Memory B cell (primary cell): ENCODE data around the gene RHAG.
"Not testable (repeated sequence)": the region's sequence is repeated elsewhere in the genome, so short reads cannot be mapped to it uniquely, and the experiment has no call there.

ENCODE experiments used
- ATAC-seq: fragments of 150-1000 bp; cut with Tn5 transposase; 2 replicates; pipeline ENCODE4 v1.10.0; 2021; ENCODE audit warnings: low read depth, mild to moderate bottlenecking, moderate library complexity
- DNase-seq, 2 donors: peaks; one replicate each; pipeline ENCODE4 v3.0.0; 2022; ENCODE audit warnings: low spot score in 2 of 2
- H3K27ac Mint-ChIP-seq: one replicate; pipeline ENCODE4 v1.8.0; 2022; ENCODE audit warnings: mild to moderate bottlenecking, moderate library complexity, mixed read lengths
- H3K27me3 Mint-ChIP-seq: one replicate; pipeline ENCODE4 v1.8.0; 2022; ENCODE audit warnings: mixed read lengths
- H3K36me3 Mint-ChIP-seq: one replicate; pipeline ENCODE4 v1.8.0; 2022; ENCODE audit warnings: mild to moderate bottlenecking, mixed read lengths
- H3K4me1 Mint-ChIP-seq: one replicate; pipeline ENCODE4 v1.8.0; 2022; ENCODE audit warnings: mixed read lengths
- H3K4me3 Mint-ChIP-seq: one replicate; pipeline ENCODE4 v1.8.0; 2022; ENCODE audit warnings: mild to moderate bottlenecking, moderate library complexity, mixed read lengths
- H3K9me3 Mint-ChIP-seq: one replicate; pipeline ENCODE4 v1.8.0; 2022; ENCODE audit warnings: mixed read lengths

Gene RHAG

GRCh38 chr6:49636713-49637349 is at the start of gene RHAG:
RHAG (minus strand) TSS chr6:49636839; CDS start chr6:49636812, 27 bp downstream.
- Mint-ChIP-seq H3K36me3 (no peaks in the 10 kb centered on the region), H3K4me3 (no peak within 1 kb of the TSS), H3K4me1 (no peaks in the 10 kb centered on the region), H3K27ac (no peak within 1 kb of the TSS), H3K9me3 (no peaks in the 10 kb centered on the region), H3K27me3 (no peaks in the 10 kb centered on the region)
- ATAC-seq (no peak), DNase-seq (no peak)

GRCh38 chr6:49676671-49677281 is 40.1 kb upstream of the RHAG start:
- Mint-ChIP-seq H3K27me3 (no peaks in the 10 kb centered on the region), H3K4me3 (no peak overlapping the region)
- no peak for ATAC-seq

GRCh38 chr6:49675816-49676215 is 39.2 kb upstream of the RHAG start:
- Mint-ChIP-seq H3K4me3 (no peak overlapping the region), H3K36me3 (no peaks in the 10 kb centered on the region), H3K27ac (no peak overlapping the region), H3K27me3 (no peaks in the 10 kb centered on the region), H3K4me1 (no peaks in the 10 kb centered on the region), H3K9me3 (peaks cover 6% of the 10 kb centered on the region)
- DNase-seq (no peak), ATAC-seq (no peak)

More at GRCh38 chr6:49676671-49677281, 40.1 kb upstream of the RHAG start:
- Mint-ChIP-seq H3K4me1 (no peaks in the 10 kb centered on the region), H3K36me3 (no peaks in the 10 kb centered on the region), H3K27ac (no peak overlapping the region), H3K9me3 (peaks cover 6% of the 10 kb centered on the region)
- no peak for DNase-seq

- no peak for ATAC-seq
- no peak for DNase-seq
- Mint-ChIP-seq H3K4me3 (no peak overlapping the region), H3K4me1 (no peaks in the 10 kb centered on the region), H3K9me3 (no peaks in the 10 kb centered on the region), H3K27ac (no peak overlapping the region), H3K27me3 (no peaks in the 10 kb centered on the region), H3K36me3 (no peaks in the 10 kb centered on the region)
Observed at GRCh38 chr6:49668083-49668511, 31.5 kb upstream of the RHAG start.

- Mint-ChIP-seq H3K36me3 (no peaks in the 10 kb centered on the region), H3K4me3 (no peak overlapping the region), H3K27ac (no peak overlapping the region), H3K9me3 (no peaks in the 10 kb centered on the region), H3K4me1 (no peaks in the 10 kb centered on the region), H3K27me3 (no peaks in the 10 kb centered on the region)
- ATAC-seq (no peak), DNase-seq (no peak)
Observed at GRCh38 chr6:49666930-49667757, 30.5 kb upstream of the RHAG start.

- Mint-ChIP-seq H3K9me3 (peaks cover 1% of the 10 kb centered on the region), H3K4me1 (no peaks in the 10 kb centered on the region), H3K36me3 (no peaks in the 10 kb centered on the region), H3K4me3 (no peak overlapping the region), H3K27me3 (no peaks in the 10 kb centered on the region), H3K27ac (no peak overlapping the region)
- ATAC-seq (no peak), DNase-seq (no peak)
Observed at GRCh38 chr6:49666480-49666879, 29.8 kb upstream of the RHAG start.

- no peaks in the 10 kb centered on the region for H3K36me3 Mint-ChIP-seq
- no peak overlapping the region for H3K27ac Mint-ChIP-seq
- no peak overlapping the region for H3K4me3 Mint-ChIP-seq
- H3K9me3 Mint-ChIP-seq: peaks cover 2% of the 10 kb centered on the region
- no peak for DNase-seq
- H3K4me1 Mint-ChIP-seq: no peaks in the 10 kb centered on the region
- no peaks in the 10 kb centered on the region for H3K27me3 Mint-ChIP-seq
- no peak for ATAC-seq
Observed at GRCh38 chr6:49664817-49665216, 28.2 kb upstream of the RHAG start.

- H3K9me3 Mint-ChIP-seq, H3K27me3 Mint-ChIP-seq, H3K36me3 Mint-ChIP-seq, H3K4me3 Mint-ChIP-seq, DNase-seq, H3K4me1 Mint-ChIP-seq, H3K27ac Mint-ChIP-seq, ATAC-seq: not testable (repeated sequence)
Observed at GRCh38 chr6:49664054-49664453, 27.4 kb upstream of the RHAG start.

GRCh38 chr6:49662892-49663261 is 26.2 kb upstream of the RHAG start:
- H3K36me3 Mint-ChIP-seq: no peaks in the 10 kb centered on the region
- H3K4me1 Mint-ChIP-seq: no peaks in the 10 kb centered on the region
- peaks cover 2% of the 10 kb centered on the region for H3K9me3 Mint-ChIP-seq
- H3K27ac Mint-ChIP-seq: no peak overlapping the region
- no peak overlapping the region for H3K4me3 Mint-ChIP-seq
- H3K27me3 Mint-ChIP-seq: no peaks in the 10 kb centered on the region
- ATAC-seq (no peak), DNase-seq (no peak)

- Mint-ChIP-seq H3K4me3 (no peak overlapping the region), H3K27ac (no peak overlapping the region), H3K9me3 (peaks cover 2% of the 10 kb centered on the region), H3K4me1 (no peaks in the 10 kb centered on the region), H3K36me3 (no peaks in the 10 kb centered on the region), H3K27me3 (no peaks in the 10 kb centered on the region)
- ATAC-seq (no peak), DNase-seq (no peak)
Observed at GRCh38 chr6:49662231-49662891, 25.7 kb upstream of the RHAG start.

- no peak overlapping the region for H3K4me3 Mint-ChIP-seq
- H3K27me3 Mint-ChIP-seq: no peaks in the 10 kb centered on the region
- ATAC-seq: no peak
- H3K27ac Mint-ChIP-seq: no peak overlapping the region
- H3K4me1 Mint-ChIP-seq: no peaks in the 10 kb centered on the region
- peaks cover 3% of the 10 kb centered on the region for H3K9me3 Mint-ChIP-seq
- H3K36me3 Mint-ChIP-seq: no peaks in the 10 kb centered on the region
- no peak for DNase-seq
Observed at GRCh38 chr6:49653942-49654341, 17.3 kb upstream of the RHAG start.

- no peak overlapping the region for H3K4me3 Mint-ChIP-seq
- no peak for ATAC-seq
- no peaks in the 10 kb centered on the region for H3K36me3 Mint-ChIP-seq
- no peak for DNase-seq
- H3K4me1 Mint-ChIP-seq: no peaks in the 10 kb centered on the region
- peaks cover 3% of the 10 kb centered on the region for H3K9me3 Mint-ChIP-seq
- no peaks in the 10 kb centered on the region for H3K27me3 Mint-ChIP-seq
- no peak overlapping the region for H3K27ac Mint-ChIP-seq
Observed at GRCh38 chr6:49653438-49653837, 16.8 kb upstream of the RHAG start.

- Mint-ChIP-seq H3K4me3 (no peak overlapping the region), H3K36me3 (no peaks in the 10 kb centered on the region), H3K9me3 (peaks cover 3% of the 10 kb centered on the region), H3K4me1 (no peaks in the 10 kb centered on the region), H3K27ac (no peak overlapping the region), H3K27me3 (no peaks in the 10 kb centered on the region)
- no peak for DNase-seq
- ATAC-seq: no peak
Observed at GRCh38 chr6:49651239-49651638, 14.6 kb upstream of the RHAG start.

GRCh38 chr6:49649988-49650387 is 13.3 kb upstream of the RHAG start:
- Mint-ChIP-seq H3K4me3 (no peak overlapping the region), H3K27ac (no peak overlapping the region), H3K36me3 (no peaks in the 10 kb centered on the region), H3K27me3 (no peaks in the 10 kb centered on the region), H3K9me3 (peaks cover 3% of the 10 kb centered on the region), H3K4me1 (no peaks in the 10 kb centered on the region)
- DNase-seq (no peak), ATAC-seq (no peak)
